ENCODE results near the gene BCAR3. TPM values are rescaled to one million over a fixed set of nuclear protein-coding genes. Genes with fewer than 3 reads are reported as not detected.
"Not testable (repeated sequence)": the region's sequence is repeated elsewhere in the genome, so short reads cannot be mapped to it uniquely, and the experiment has no call there.

The BCAR3 gene
- total and polyA plus RNA-seq, 4 donors: 8.4 to 24.1 (median 16.0) TPM

- H3K27me3 ChIP-seq (ENCODE audit: control insufficient read depth in 1 of 2, insufficient read depth in 2 of 2, low read length in 1 of 2): no peaks in the 10 kb centered on the region
- WGBS, 2 donors: 93 to 97% methylated on average over 14 of the region's 14 CpGs
- H3K4me1 ChIP-seq (ENCODE audit: control insufficient read depth in 1 of 2, insufficient read depth in 2 of 2, low read length in 2 of 2): peaks cover 7 to 8% of the 10 kb centered on the region in 2 donors
- no peak overlapping the region for H3K4me3 ChIP-seq (ENCODE audit: low read length in 2 of 2)
- no peak for DNase-seq
- no peaks in the 10 kb centered on the region for H3K36me3 ChIP-seq (ENCODE audit: control insufficient read depth in 1 of 2, insufficient read depth in 2 of 2, low read length in 1 of 2)
- H3K27ac ChIP-seq (ENCODE audit: low read depth in 1 of 2, low read length in 2 of 2): no peak overlapping the region
- no peak for ATAC-seq (ENCODE audit: low FRiP score)
- no peaks in the 10 kb centered on the region for H3K9me3 ChIP-seq (ENCODE audit: control insufficient read depth, low read length)
- intact Hi-C loops (cut with DNase I): no loop called here
Observed at GRCh38 chr1:93666613-93667384, 14.8 kb downstream of the BCAR3 start.

- H3K27me3 ChIP-seq (ENCODE audit: control insufficient read depth in 1 of 2, insufficient read depth in 2 of 2, low read length in 1 of 2): no peaks in the 10 kb centered on the region
- ATAC-seq (ENCODE audit: low FRiP score): no peak
- no peak for DNase-seq
- intact Hi-C loops (cut with DNase I): no loop called here
- H3K9me3 ChIP-seq (ENCODE audit: control insufficient read depth, low read length): no peaks in the 10 kb centered on the region
- H3K4me1 ChIP-seq (ENCODE audit: control insufficient read depth in 1 of 2, insufficient read depth in 2 of 2, low read length in 2 of 2): peaks cover 2 to 9% of the 10 kb centered on the region in 2 donors
- H3K4me3 ChIP-seq (ENCODE audit: low read length in 2 of 2): no peak overlapping the region
- H3K36me3 ChIP-seq (ENCODE audit: control insufficient read depth in 1 of 2, insufficient read depth in 2 of 2, low read length in 1 of 2): no peaks in the 10 kb centered on the region
- peak overlapping the region in 1 of 2 donors; percentile 55 for H3K27ac ChIP-seq (ENCODE audit: low read depth in 1 of 2, low read length in 2 of 2)
- 62 to 65% methylated on average over 3 of the region's 3 CpGs for WGBS, 2 donors
Observed at GRCh38 chr1:93665015-93665414, 16.6 kb downstream of the BCAR3 start.

- Histone ChIP-seq H3K9me3 (ENCODE audit: control insufficient read depth, low read length) (no peaks in the 10 kb centered on the region), H3K4me1 (ENCODE audit: control insufficient read depth in 1 of 2, insufficient read depth in 2 of 2, low read length in 2 of 2) (peaks cover 2 to 11% of the 10 kb centered on the region in 2 donors), H3K27me3 (ENCODE audit: control insufficient read depth in 1 of 2, insufficient read depth in 2 of 2, low read length in 1 of 2) (no peaks in the 10 kb centered on the region), H3K27ac (ENCODE audit: low read depth in 1 of 2, low read length in 2 of 2) (peak overlapping the region in 1 of 2 donors; percentile 39), H3K36me3 (ENCODE audit: control insufficient read depth in 1 of 2, insufficient read depth in 2 of 2, low read length in 1 of 2) (no peaks in the 10 kb centered on the region), H3K4me3 (ENCODE audit: low read length in 2 of 2) (no peak overlapping the region)
- DNase-seq: no peak
- WGBS, 2 donors: 92 to 96% methylated on average over 2 of the region's 2 CpGs
- ATAC-seq (ENCODE audit: low FRiP score): no peak
- intact Hi-C loops (cut with DNase I): no loop called here
Observed at GRCh38 chr1:93663208-93663614, 18.4 kb downstream of the BCAR3 start.

- ATAC-seq (ENCODE audit: low FRiP score): no peak
- no peak for DNase-seq
- Histone ChIP-seq H3K27me3 (ENCODE audit: control insufficient read depth in 1 of 2, insufficient read depth in 2 of 2, low read length in 1 of 2) (no peaks in the 10 kb centered on the region), H3K4me1 (ENCODE audit: control insufficient read depth in 1 of 2, insufficient read depth in 2 of 2, low read length in 2 of 2) (peaks cover 2 to 11% of the 10 kb centered on the region in 2 donors), H3K9me3 (ENCODE audit: control insufficient read depth, low read length) (no peaks in the 10 kb centered on the region), H3K4me3 (ENCODE audit: low read length in 2 of 2) (no peak overlapping the region), H3K36me3 (ENCODE audit: control insufficient read depth in 1 of 2, insufficient read depth in 2 of 2, low read length in 1 of 2) (no peaks in the 10 kb centered on the region), H3K27ac (ENCODE audit: low read depth in 1 of 2, low read length in 2 of 2) (peak overlapping the region in 1 of 2 donors; percentile 46)
- intact Hi-C loops (cut with DNase I): no loop called here
- 81 to 82% methylated on average over 7 of the region's 7 CpGs for WGBS, 2 donors
Observed at GRCh38 chr1:93662481-93663207, 19.0 kb downstream of the BCAR3 start.

- 28 to 30% methylated on average over 7 of the region's 7 CpGs for WGBS, 2 donors
- Histone ChIP-seq H3K27ac (ENCODE audit: low read depth in 1 of 2, low read length in 2 of 2) (no peak overlapping the region), H3K9me3 (ENCODE audit: control insufficient read depth, low read length) (no peaks in the 10 kb centered on the region), H3K27me3 (ENCODE audit: control insufficient read depth in 1 of 2, insufficient read depth in 2 of 2, low read length in 1 of 2) (no peaks in the 10 kb centered on the region), H3K36me3 (ENCODE audit: control insufficient read depth in 1 of 2, insufficient read depth in 2 of 2, low read length in 1 of 2) (no peaks in the 10 kb centered on the region), H3K4me3 (ENCODE audit: low read length in 2 of 2) (no peak overlapping the region), H3K4me1 (ENCODE audit: control insufficient read depth in 1 of 2, insufficient read depth in 2 of 2, low read length in 2 of 2) (peaks cover 2 to 11% of the 10 kb centered on the region in 2 donors)
- ATAC-seq (ENCODE audit: low FRiP score) (peak; percentile 61), DNase-seq (no peak)
- intact Hi-C loops (cut with DNase I): no loop called here
Observed at GRCh38 chr1:93661829-93662474, 19.7 kb downstream of the BCAR3 start.

GRCh38 chr1:93661341-93661740 is 20.3 kb downstream of the BCAR3 start:
- H3K36me3 ChIP-seq (ENCODE audit: control insufficient read depth in 1 of 2, insufficient read depth in 2 of 2, low read length in 1 of 2); H3K27ac ChIP-seq (ENCODE audit: low read depth in 1 of 2, low read length in 2 of 2); H3K9me3 ChIP-seq (ENCODE audit: control insufficient read depth, low read length); intact Hi-C loops (cut with DNase I); ATAC-seq (ENCODE audit: low FRiP score); DNase-seq; H3K27me3 ChIP-seq (ENCODE audit: control insufficient read depth in 1 of 2, insufficient read depth in 2 of 2, low read length in 1 of 2); H3K4me3 ChIP-seq (ENCODE audit: low read length in 2 of 2): not testable (repeated sequence)
- H3K4me1 ChIP-seq (ENCODE audit: control insufficient read depth in 1 of 2, insufficient read depth in 2 of 2, low read length in 2 of 2): peaks cover 4 to 11% of the 10 kb centered on the region in 2 donors
- 96 to 97% methylated on average over 9 of the region's 9 CpGs for WGBS, 2 donors

- intact Hi-C loops (cut with DNase I): no loop called here
- H3K36me3 ChIP-seq (ENCODE audit: control insufficient read depth in 1 of 2, insufficient read depth in 2 of 2, low read length in 1 of 2): no peaks in the 10 kb centered on the region
- H3K9me3 ChIP-seq (ENCODE audit: control insufficient read depth, low read length): no peaks in the 10 kb centered on the region
- DNase-seq (no peak), ATAC-seq (ENCODE audit: low FRiP score) (peak; percentile 69)
- H3K4me1 ChIP-seq (ENCODE audit: control insufficient read depth in 1 of 2, insufficient read depth in 2 of 2, low read length in 2 of 2): peaks cover 4 to 6% of the 10 kb centered on the region in 2 donors
- H3K27ac ChIP-seq (ENCODE audit: low read depth in 1 of 2, low read length in 2 of 2): no peak overlapping the region
- H3K27me3 ChIP-seq (ENCODE audit: control insufficient read depth in 1 of 2, insufficient read depth in 2 of 2, low read length in 1 of 2): no peaks in the 10 kb centered on the region
- no peak overlapping the region for H3K4me3 ChIP-seq (ENCODE audit: low read length in 2 of 2)
- 55 to 66% methylated on average over 9 of the region's 9 CpGs for whole genome bisulfite sequencing, 2 donors
Observed at GRCh38 chr1:93659822-93660503, 21.7 kb downstream of the BCAR3 start.

- H3K27me3 ChIP-seq (ENCODE audit: control insufficient read depth in 1 of 2, insufficient read depth in 2 of 2, low read length in 1 of 2): no peaks in the 10 kb centered on the region
- 98% methylated on average over 5 of the region's 5 CpGs for WGBS, 2 donors
- intact Hi-C loops (cut with DNase I): no loop called here
- no peak for ATAC-seq (ENCODE audit: low FRiP score)
- H3K27ac ChIP-seq (ENCODE audit: low read depth in 1 of 2, low read length in 2 of 2): no peak overlapping the region
- no peak overlapping the region for H3K4me3 ChIP-seq (ENCODE audit: low read length in 2 of 2)
- DNase-seq: no peak
- peaks cover 4 to 6% of the 10 kb centered on the region in 2 donors for H3K4me1 ChIP-seq (ENCODE audit: control insufficient read depth in 1 of 2, insufficient read depth in 2 of 2, low read length in 2 of 2)
- H3K36me3 ChIP-seq (ENCODE audit: control insufficient read depth in 1 of 2, insufficient read depth in 2 of 2, low read length in 1 of 2): no peaks in the 10 kb centered on the region
- H3K9me3 ChIP-seq (ENCODE audit: control insufficient read depth, low read length): no peaks in the 10 kb centered on the region
Observed at GRCh38 chr1:93658188-93658587, 23.4 kb downstream of the BCAR3 start.
